ENCODE results near the gene TMED9.

- TF ChIP-seq CTCF (IDR thresholded peaks at IDR 0.05 in 4 of 5, conservative IDR thresholded peaks at IDR 0.05 in 1 of 5) (no peak), POLR2A (IDR thresholded peaks at IDR 0.05) (no peak)
Observed at GRCh38 chr5:177610770-177611445, 18.9 kb downstream of the TMED9 start.
